ENCODE measurements around the gene USE1. TPM values are rescaled to one million over a fixed set of nuclear protein-coding genes. Genes with fewer than 3 reads are reported as not detected.

The USE1 gene
- total and polyA plus RNA-seq, 9 of the 15 experiments (the other 6 are each of a cell fraction or from before 2014, with no cell fraction given): 17.3 to 52.4 (median 34.0) TPM

GRCh38 chr19:17266975-17267788 lies 52.0 kb downstream of the USE1 start, which contains the start of gene BABAM1 (continued):
- TF ChIP-seq PHF20 (IDR thresholded peaks at IDR 0.05; ENCODE audit: partially characterized antibody): peak; percentile 84
- TF ChIP-seq NR0B1 (IDR thresholded peaks at IDR 0.05; ENCODE audit: partially characterized antibody): no peak
- no peak for TF ChIP-seq ZNF655 (CRISPR knock-in tag; IDR thresholded peaks at IDR 0.05)
- no peak for TF ChIP-seq ZNF830 (CRISPR knock-in tag; IDR thresholded peaks at IDR 0.05)
- no peak for TF ChIP-seq ZBTB7A (IDR thresholded peaks at IDR 0.05; ENCODE audit: borderline replicate concordance, control insufficient read depth, low read depth, low read length)
- TF ChIP-seq NELFE (IDR thresholded peaks at IDR 0.05; ENCODE audit: insufficient read depth, insufficient read length): no peak
- TF ChIP-seq ZNF239 (CRISPR knock-in tag; IDR thresholded peaks at IDR 0.05): no peak
- peak; percentile 41 to 76; a peak in 1 of 4 replicates for TF ChIP-seq SRF (CRISPR knock-in tag; IDR thresholded peaks at IDR 0.05)
- TF ChIP-seq MEF2D (tag; conservative IDR thresholded peaks at IDR 0.05; ENCODE audit: low read depth): no peak
- TF ChIP-seq CBX1 (IDR thresholded peaks at IDR 0.05; ENCODE audit: low read depth): no peak
- TF ChIP-seq CTCF (IDR thresholded peaks at IDR 0.05 in 2 of 3, conservative IDR thresholded peaks at IDR 0.05 in 1 of 3; ENCODE audit: insufficient read depth in 2 of 3, low read depth in 1 of 3, low read length in 3 of 3): no peak
- no peak for TF ChIP-seq HOXB6 (CRISPR knock-in tag; IDR thresholded peaks at IDR 0.05; ENCODE audit: borderline replicate concordance)
- TF ChIP-seq ZBTB49 (CRISPR knock-in tag; IDR thresholded peaks at IDR 0.05; ENCODE audit: borderline replicate concordance): peak; percentile 76; the same call in 1 of the 2 replicates
- TF ChIP-seq E2F4 (CRISPR knock-in tag; IDR thresholded peaks at IDR 0.05; ENCODE audit: low read depth): no peak
- TF ChIP-seq ZNF140 (CRISPR knock-in tag; IDR thresholded peaks at IDR 0.05): no peak
- TF ChIP-seq MED1 (CRISPR knock-in tag; IDR thresholded peaks at IDR 0.05; ENCODE audit: borderline replicate concordance): no peak
- peak; percentile 97 for TF ChIP-seq FOXM1 (IDR thresholded peaks at IDR 0.05; ENCODE audit: low read depth)
- TF ChIP-seq FOXM1 (CRISPR knock-in tag; IDR thresholded peaks at IDR 0.05; ENCODE audit: low read depth): no peak

Data from K562 (cell line).